Nephron (organoid): ENCODE data around the gene FOXL2.
A peak's percentile ranks its signal among the peaks of the same experiment; 100 is the strongest.

ENCODE experiments used
- H3K27ac Mint-ChIP-seq, 3 experiments: 2 replicates each; pipeline ENCODE4 v1.8.0; 2020; ENCODE audit warnings: mixed read lengths in 3 of 3, mild to moderate bottlenecking in 2 of 3, moderate library complexity in 1 of 3
- H3K27me3 Mint-ChIP-seq: 2 replicates; pipeline ENCODE4 v1.8.0; 2021; ENCODE audit warnings: low read depth, mild to moderate bottlenecking, moderate library complexity, mixed read lengths
- H3K36me3 Mint-ChIP-seq: 2 replicates; pipeline ENCODE4 v1.8.0; 2020; ENCODE audit warnings: low read depth, mixed read lengths
- H3K4me1 Mint-ChIP-seq: 2 replicates; pipeline ENCODE4 v1.8.0; 2020; ENCODE audit warnings: mixed read lengths
- H3K4me3 Mint-ChIP-seq, 3 experiments: 2 replicates each; pipeline ENCODE4 v1.8.0; 2020; ENCODE audit warnings: mild to moderate bottlenecking in 3 of 3, mixed read lengths in 3 of 3, moderate library complexity in 2 of 3
- H3K9me3 Mint-ChIP-seq: 2 replicates; pipeline ENCODE4 v1.8.0; 2020; ENCODE audit warnings: mixed read lengths
- TF ChIP-seq, protein P1 (sequence below), 3 experiments: fragments of 200-600 bp; sonication (generic); IDR thresholded peaks; one replicate each; pipeline ENCODE4 v1.5.0; 2021; ENCODE audit warnings: antibody characterized with exemption in 3 of 3; ENCODE audit not compliant: unreplicated experiment in 3 of 3

FOXL2 gene

DNA sequence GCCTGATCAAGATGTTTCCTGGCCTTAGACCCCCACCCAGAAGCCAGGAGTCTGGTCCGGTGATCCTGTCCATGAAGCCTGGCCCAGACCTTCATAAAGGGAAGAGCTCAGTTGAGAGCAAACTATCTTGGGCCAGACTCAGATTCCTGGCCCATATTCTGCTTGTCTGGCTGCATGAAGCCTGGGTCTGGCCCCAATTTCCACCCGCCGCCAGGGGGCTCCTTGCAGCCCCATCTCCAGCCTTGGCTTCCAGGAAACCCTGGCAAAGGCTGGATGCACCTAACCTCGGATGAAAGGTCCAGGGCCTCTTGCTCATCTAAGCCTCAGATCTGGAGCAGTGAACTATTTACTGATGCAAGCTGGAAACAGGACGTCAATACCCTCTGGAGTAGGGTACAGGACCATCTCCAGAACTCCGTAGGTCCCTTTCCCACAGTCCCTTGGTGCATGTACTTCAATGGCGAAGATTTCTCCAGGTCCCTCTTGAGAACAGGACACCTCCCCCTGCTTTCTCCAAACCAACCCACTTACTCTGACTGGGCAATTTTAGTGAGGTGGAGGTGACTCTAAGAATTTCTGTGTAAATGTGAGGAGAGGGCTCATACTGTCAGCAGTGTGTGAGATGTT is 5.6 kb downstream of the FOXL2 start:
- TF ChIP-seq, protein P1, sequence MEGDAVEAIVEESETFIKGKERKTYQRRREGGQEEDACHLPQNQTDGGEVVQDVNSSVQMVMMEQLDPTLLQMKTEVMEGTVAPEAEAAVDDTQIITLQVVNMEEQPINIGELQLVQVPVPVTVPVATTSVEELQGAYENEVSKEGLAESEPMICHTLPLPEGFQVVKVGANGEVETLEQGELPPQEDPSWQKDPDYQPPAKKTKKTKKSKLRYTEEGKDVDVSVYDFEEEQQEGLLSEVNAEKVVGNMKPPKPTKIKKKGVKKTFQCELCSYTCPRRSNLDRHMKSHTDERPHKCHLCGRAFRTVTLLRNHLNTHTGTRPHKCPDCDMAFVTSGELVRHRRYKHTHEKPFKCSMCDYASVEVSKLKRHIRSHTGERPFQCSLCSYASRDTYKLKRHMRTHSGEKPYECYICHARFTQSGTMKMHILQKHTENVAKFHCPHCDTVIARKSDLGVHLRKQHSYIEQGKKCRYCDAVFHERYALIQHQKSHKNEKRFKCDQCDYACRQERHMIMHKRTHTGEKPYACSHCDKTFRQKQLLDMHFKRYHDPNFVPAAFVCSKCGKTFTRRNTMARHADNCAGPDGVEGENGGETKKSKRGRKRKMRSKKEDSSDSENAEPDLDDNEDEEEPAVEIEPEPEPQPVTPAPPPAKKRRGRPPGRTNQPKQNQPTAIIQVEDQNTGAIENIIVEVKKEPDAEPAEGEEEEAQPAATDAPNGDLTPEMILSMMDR (IDR thresholded peaks at IDR 0.05; ENCODE audit: unreplicated experiment in 3 of 3): peak; percentile 34 to 54 (median 50)
- H3K27ac Mint-ChIP-seq: no peak overlapping the region

DNA sequence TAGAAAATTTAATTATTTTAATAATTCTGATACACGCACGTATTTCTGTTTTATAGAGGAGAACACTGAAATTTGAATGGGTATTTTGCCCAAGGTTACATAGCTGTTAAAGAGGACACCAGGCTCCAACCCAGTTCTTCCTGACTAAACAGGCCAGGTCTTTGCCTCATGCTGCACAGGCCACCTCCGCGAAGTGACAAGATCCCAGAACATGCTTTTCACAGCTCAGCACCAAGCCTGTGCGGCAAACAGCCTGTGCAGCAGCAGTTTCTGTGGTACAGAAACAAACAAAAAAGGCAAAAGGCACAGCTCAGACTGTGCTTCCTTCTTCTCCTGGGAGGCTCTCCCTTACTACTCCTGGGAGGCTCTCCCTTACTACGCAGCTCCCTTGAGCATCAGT is 6.5 kb downstream of the FOXL2 start:
- Mint-ChIP-seq H3K27me3 (peaks cover 100% of the 10 kb centered on the region), H3K27ac (no peak overlapping the region), H3K36me3 (no peaks in the 10 kb centered on the region), H3K4me3 (no peak overlapping the region), H3K9me3 (no peaks in the 10 kb centered on the region), H3K4me1 (peaks cover 36% of the 10 kb centered on the region)
- TF ChIP-seq, protein P1 (IDR thresholded peaks at IDR 0.05; ENCODE audit: unreplicated experiment in 3 of 3): no peak

More for the DNA sequence above, 5.6 kb downstream of the FOXL2 start:
- peaks cover 95% of the 10 kb centered on the region for H3K27me3 Mint-ChIP-seq
- H3K9me3 Mint-ChIP-seq: no peaks in the 10 kb centered on the region
- H3K4me3 Mint-ChIP-seq: no peak overlapping the region
- no peaks in the 10 kb centered on the region for H3K36me3 Mint-ChIP-seq
- H3K4me1 Mint-ChIP-seq: peaks cover 31% of the 10 kb centered on the region

DNA sequence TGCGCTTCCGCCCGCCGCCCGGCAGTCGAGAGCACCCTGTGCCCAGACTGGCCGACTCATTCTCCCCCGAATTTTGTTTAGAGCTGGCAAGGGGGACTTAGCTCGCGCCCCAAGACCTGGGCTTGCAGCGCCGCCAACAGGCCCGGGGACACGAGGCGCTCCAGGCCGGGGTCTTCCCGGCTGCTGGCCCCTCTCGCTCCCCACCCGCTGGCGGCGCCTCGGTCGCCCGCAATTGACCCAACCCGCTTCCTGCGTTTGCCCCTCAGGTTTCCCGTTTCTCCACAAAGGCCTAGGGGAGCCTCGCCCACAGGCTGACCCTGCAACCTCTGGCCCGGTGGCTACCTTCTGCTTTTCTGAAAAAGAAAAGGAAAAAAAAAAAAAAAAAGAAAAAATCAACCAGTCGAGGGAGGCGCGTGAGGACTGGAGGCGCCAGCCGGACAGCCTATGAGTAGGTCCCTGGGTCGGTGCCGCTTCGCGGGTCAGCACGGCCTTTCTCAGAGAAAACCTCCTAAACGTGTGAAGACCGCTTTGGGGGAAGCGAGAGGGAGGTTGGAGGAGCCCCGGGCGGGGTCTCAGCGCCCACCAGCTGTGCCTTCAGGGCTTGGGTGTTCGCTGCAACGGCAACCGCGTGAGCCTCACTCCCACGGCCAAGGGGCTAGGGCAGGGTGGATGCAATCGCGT is 7.2 kb downstream of the FOXL2 start:
- peaks cover 100% of the 10 kb centered on the region for H3K27me3 Mint-ChIP-seq
- TF ChIP-seq, protein P1 (IDR thresholded peaks at IDR 0.05; ENCODE audit: unreplicated experiment in 3 of 3): no peak
- no peak overlapping the region for H3K4me3 Mint-ChIP-seq
- no peak overlapping the region for H3K27ac Mint-ChIP-seq
- no peaks in the 10 kb centered on the region for H3K36me3 Mint-ChIP-seq
- peaks cover 30% of the 10 kb centered on the region for H3K4me1 Mint-ChIP-seq
- no peaks in the 10 kb centered on the region for H3K9me3 Mint-ChIP-seq

DNA sequence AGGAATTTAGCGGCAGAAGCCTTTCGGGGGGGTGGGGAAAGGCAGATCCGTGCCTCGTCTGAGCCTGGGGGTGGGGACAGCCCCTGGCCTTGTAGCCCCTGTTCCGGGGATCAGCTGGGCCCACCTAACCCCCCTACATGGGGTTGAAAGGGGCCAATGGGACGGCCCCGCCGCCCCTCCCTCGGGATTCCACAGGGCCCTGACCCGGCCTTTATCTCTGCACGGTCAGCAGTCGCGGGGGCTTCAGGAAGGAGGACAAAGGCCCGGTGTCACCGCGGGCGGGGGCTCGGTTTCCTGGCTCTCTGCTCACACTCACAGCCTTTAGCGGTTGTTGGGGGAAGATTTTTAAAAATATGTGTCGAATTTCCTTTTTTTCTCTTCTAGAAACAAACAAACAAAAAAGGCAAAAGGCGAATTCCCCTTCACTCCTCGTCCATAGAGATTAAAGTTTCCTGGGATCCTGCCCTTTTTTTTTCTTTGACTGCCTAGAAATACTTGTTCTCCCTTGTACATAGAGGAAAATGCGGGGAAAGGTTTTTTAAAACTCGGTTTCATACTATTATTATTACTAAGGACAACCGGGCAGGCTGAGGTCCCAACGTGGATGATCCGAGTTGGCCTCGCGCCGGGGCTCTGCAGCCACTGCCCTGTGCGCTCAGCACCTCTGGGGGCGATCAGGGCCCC is 7.9 kb downstream of the FOXL2 start:
- Mint-ChIP-seq H3K4me3 (no peak overlapping the region), H3K4me1 (peaks cover 25% of the 10 kb centered on the region), H3K27ac (no peak overlapping the region), H3K9me3 (no peaks in the 10 kb centered on the region), H3K27me3 (peaks cover 100% of the 10 kb centered on the region), H3K36me3 (no peaks in the 10 kb centered on the region)
- TF ChIP-seq, protein P1 (IDR thresholded peaks at IDR 0.05; ENCODE audit: unreplicated experiment in 3 of 3): no peak

DNA sequence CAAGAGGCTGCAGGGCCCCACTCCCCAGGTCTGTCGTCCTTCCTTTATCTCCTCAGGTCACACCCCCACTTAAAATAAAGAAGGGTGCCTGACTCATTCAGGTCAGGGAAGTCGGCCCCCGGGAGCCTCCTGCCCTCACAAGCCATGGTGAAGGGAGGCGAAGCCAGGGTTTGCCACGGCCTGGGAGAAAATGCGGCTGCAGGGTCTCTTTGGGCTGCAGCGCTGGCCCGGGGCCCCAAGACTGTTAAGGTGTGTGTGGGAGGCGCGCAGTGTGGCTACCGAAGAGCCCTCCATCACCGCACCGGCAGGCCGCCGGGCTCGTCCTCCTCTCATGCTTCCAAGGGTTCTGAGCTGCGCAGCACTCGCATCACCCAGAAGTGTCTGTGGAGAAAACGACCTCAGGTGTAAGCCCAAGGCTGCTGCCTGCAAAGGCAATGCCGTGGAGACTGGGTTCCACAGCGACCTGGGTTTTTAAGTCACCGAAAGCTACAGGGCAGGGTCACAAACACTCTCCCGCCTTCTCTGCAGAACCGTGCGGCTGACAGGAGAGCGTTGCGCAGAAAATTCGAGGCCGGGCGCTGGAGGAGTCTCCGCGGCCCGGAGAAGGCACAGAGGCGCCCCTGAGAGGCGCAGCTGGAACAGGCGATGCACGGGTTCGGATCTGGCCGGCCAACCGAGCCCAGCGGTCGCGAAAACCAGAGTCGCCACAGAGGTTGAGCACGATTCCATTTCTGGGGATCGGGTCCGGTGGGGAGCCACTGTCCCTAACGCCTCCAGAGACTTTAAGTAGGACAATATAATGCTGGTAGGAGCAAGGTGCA is 8.7 kb downstream of the FOXL2 start:
- no peak overlapping the region for H3K27ac Mint-ChIP-seq
- TF ChIP-seq, protein P1 (IDR thresholded peaks at IDR 0.05; ENCODE audit: unreplicated experiment in 3 of 3): no peak
- no peaks in the 10 kb centered on the region for H3K9me3 Mint-ChIP-seq
- H3K27me3 Mint-ChIP-seq: peaks cover 100% of the 10 kb centered on the region
- peak overlapping the region in 1 of 3 experiments; percentile 35 for H3K4me3 Mint-ChIP-seq
- peaks cover 20% of the 10 kb centered on the region for H3K4me1 Mint-ChIP-seq
- H3K36me3 Mint-ChIP-seq: no peaks in the 10 kb centered on the region
